Vagina (tissue), 2 donors: ENCODE measurements around the gene OXCT1. TPM values are rescaled to one million over a fixed set of nuclear protein-coding genes. Genes with fewer than 3 reads are reported as not detected.

Source experiments
- DNase-seq, 2 donors: peaks; one replicate each; pipeline ENCODE4 v3.0.0-alpha.2; 2017; ENCODE audit errors: extremely low spot score in 2 of 2
- H3K27ac ChIP-seq: fragments of 200-600 bp; sonication (generic); one replicate; pipeline ENCODE4 v1.5.1; 2019
- H3K27me3 ChIP-seq: fragments of 200-600 bp; sonication (generic); one replicate; pipeline ENCODE4 v1.5.1; 2019
- H3K36me3 ChIP-seq, 2 donors: fragments of 200-600 bp; sonication (generic); one replicate each; pipeline ENCODE4 v1.5.1; 2017 to 2019
- H3K4me1 ChIP-seq: fragments of 200-600 bp; sonication (generic); one replicate; pipeline ENCODE4 v1.5.1; 2019
- H3K4me3 ChIP-seq, 2 donors: fragments of 200-600 bp; sonication (generic); 1 replicate in 1 of 2; 2 replicates in 1 of 2; pipeline ENCODE4 v1.5.1; 2016 to 2019
- H3K9me3 ChIP-seq: fragments of 200-600 bp; sonication (generic); one replicate; pipeline ENCODE4 v1.5.1; 2019
- POLR2A ChIP-seq, 2 donors: fragments of 450-650 bp; IDR thresholded peaks; one replicate each; pipeline ENCODE4 v1.6.1; 2017; ENCODE audit warnings: antibody characterized with exemption in 2 of 2, mild to moderate bottlenecking in 2 of 2, moderate library complexity in 2 of 2
- POLR2AphosphoS5 ChIP-seq, 2 donors: sonication (generic); formaldehyde crosslinking; IDR thresholded peaks; one replicate each; pipeline ENCODE4 v1.9.0; 2017; ENCODE audit warnings: antibody characterized with exemption in 2 of 2, mild to moderate bottlenecking in 2 of 2, low read depth in 1 of 2; ENCODE audit not compliant: insufficient read depth in 1 of 2
- intact Hi-C: fragments of 100-400 bp; cut with DNase I; formaldehyde crosslinking; loops from one replicate; pipeline ENCODE4 v1.15.1; 2023
- total RNA-seq: library from RNA; depleted of rRNA; stranded (reverse); fragments of >200 nt; gene quantifications from one replicate; pipeline ENCODE4 v1.2.3, GENCODE V29; 2016
- TF ChIP-seq, protein P1 (sequence below), 3 experiments: fragments of 450-650 bp in 2 of 3; fragments of 200-600 bp in 1 of 3; sonication (generic) in 1 of 3; IDR thresholded peaks; one replicate each; pipeline ENCODE4 v1.5.1; 2017 to 2019; ENCODE audit warnings: antibody characterized with exemption in 3 of 3, mild to moderate bottlenecking in 2 of 3, moderate library complexity in 2 of 3

Gene OXCT1
- total RNA-seq, 1 donor from 2014 or later = 15.5 TPM

DNA sequence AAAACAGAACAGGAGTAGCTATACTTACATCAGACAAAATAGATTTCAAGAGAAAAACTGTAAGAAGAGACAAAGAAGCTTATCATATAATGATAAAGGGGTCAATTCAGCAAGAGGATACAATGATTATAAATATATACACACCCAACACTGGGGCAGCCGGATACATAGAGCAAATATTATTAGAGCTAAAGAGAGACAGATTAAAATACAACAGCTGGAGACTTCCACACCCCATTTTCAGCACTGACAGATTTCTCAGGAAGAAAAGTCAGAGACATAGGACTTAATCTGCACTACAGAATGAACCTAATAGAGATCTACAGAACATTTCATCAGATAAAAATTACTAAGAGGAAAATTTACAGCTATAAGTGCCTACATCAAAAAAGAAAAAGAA lies 35.7 kb downstream of the OXCT1 start:
- peaks cover 0 to 24% of the 10 kb centered on the region in 2 donors for H3K36me3 ChIP-seq
- TF ChIP-seq POLR2AphosphoS5 (IDR thresholded peaks at IDR 0.05; ENCODE audit: insufficient read depth in 1 of 2, low read depth in 1 of 2) (no peak), POLR2A (IDR thresholded peaks at IDR 0.05) (no peak)
- TF ChIP-seq, protein P1, sequence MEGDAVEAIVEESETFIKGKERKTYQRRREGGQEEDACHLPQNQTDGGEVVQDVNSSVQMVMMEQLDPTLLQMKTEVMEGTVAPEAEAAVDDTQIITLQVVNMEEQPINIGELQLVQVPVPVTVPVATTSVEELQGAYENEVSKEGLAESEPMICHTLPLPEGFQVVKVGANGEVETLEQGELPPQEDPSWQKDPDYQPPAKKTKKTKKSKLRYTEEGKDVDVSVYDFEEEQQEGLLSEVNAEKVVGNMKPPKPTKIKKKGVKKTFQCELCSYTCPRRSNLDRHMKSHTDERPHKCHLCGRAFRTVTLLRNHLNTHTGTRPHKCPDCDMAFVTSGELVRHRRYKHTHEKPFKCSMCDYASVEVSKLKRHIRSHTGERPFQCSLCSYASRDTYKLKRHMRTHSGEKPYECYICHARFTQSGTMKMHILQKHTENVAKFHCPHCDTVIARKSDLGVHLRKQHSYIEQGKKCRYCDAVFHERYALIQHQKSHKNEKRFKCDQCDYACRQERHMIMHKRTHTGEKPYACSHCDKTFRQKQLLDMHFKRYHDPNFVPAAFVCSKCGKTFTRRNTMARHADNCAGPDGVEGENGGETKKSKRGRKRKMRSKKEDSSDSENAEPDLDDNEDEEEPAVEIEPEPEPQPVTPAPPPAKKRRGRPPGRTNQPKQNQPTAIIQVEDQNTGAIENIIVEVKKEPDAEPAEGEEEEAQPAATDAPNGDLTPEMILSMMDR (IDR thresholded peaks at IDR 0.05) = no peak
- DNase-seq = no peak
- no peaks in the 10 kb centered on the region for H3K9me3 ChIP-seq
- H3K4me3 ChIP-seq = no peak overlapping the region
- intact Hi-C loops = no loop called here
- H3K4me1 ChIP-seq = peaks cover 5% of the 10 kb centered on the region
- no peaks in the 10 kb centered on the region for H3K27me3 ChIP-seq
- no peak overlapping the region for H3K27ac ChIP-seq

DNA sequence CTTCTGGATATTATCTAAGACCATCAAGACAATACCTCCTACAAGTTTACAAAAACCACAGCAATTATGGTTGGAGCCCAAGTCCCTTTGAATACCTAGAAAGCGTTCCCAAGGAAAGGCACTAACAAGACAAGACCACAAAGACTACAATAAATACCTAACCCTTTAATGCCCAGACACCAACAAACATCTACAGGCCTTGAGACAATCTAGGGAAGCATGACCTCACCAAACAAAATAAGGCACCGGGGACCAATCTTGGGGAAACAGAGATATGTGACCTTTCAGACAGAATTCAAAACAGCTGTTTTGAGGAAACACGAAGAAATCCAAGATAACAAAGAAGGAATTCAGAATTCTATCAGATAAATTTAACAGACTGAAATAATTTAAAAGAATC lies 37.8 kb downstream of the OXCT1 start:
- Histone ChIP-seq H3K36me3 (peaks cover 0 to 13% of the 10 kb centered on the region in 2 donors), H3K27me3 (no peaks in the 10 kb centered on the region), H3K9me3 (no peaks in the 10 kb centered on the region), H3K27ac (no peak overlapping the region), H3K4me1 (peaks cover 5% of the 10 kb centered on the region), H3K4me3 (no peak overlapping the region)
- intact Hi-C loops = no loop called here
- DNase-seq = no peak
- TF ChIP-seq POLR2AphosphoS5 (IDR thresholded peaks at IDR 0.05; ENCODE audit: insufficient read depth in 1 of 2, low read depth in 1 of 2) (no peak), POLR2A (IDR thresholded peaks at IDR 0.05) (no peak)
- TF ChIP-seq, protein P1 (IDR thresholded peaks at IDR 0.05) = no peak

DNA sequence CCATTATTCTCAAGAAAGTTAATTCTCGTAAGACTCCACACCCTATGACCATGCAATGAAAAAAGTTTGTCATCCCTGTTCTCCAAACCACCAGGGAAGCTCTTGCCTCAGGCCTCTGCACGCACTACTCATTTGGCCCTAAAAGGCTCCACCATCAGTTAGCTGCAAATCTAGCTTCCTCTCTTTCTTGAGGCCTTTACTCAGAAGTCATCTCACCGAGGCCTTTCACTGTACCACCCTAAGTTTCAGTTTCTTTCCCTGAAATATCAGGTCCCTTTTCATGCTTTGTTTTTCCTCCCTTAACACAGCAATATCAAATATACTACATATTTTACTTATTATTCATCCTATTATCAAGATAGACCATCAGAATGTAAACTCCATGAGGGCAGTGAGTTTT lies 39.1 kb downstream of the OXCT1 start:
- no peaks in the 10 kb centered on the region for H3K27me3 ChIP-seq
- no peak overlapping the region for H3K4me3 ChIP-seq
- TF ChIP-seq POLR2A (IDR thresholded peaks at IDR 0.05) (no peak), POLR2AphosphoS5 (IDR thresholded peaks at IDR 0.05; ENCODE audit: insufficient read depth in 1 of 2, low read depth in 1 of 2) (no peak)
- TF ChIP-seq, protein P1 (IDR thresholded peaks at IDR 0.05) = no peak
- H3K27ac ChIP-seq = no peak overlapping the region
- DNase-seq = no peak
- intact Hi-C loops = no loop called here
- peaks cover 0 to 13% of the 10 kb centered on the region in 2 donors for H3K36me3 ChIP-seq
- no peaks in the 10 kb centered on the region for H3K4me1 ChIP-seq
- no peaks in the 10 kb centered on the region for H3K9me3 ChIP-seq

DNA sequence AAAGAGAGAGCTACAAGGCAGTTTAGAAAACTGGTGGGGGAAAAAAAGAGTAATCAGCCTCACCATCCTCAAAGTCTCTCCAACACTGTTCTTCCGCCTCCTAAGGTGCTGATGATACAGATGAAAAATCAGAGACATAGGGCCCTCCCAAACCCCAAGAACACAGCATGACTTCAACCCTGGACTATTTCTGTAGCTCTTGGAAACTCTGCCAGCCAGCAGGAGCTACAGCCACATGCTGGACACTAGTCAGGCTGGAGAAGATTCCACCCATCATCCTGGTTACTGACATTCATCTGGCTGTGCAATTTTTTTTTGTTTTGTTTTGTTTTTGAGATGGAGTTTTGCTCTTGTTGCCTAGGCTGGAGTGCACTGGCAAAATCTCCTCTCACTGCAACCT lies 42.4 kb downstream of the OXCT1 start:
- Histone ChIP-seq H3K4me1 (no peaks in the 10 kb centered on the region), H3K27ac (no peak overlapping the region), H3K27me3 (no peaks in the 10 kb centered on the region), H3K9me3 (no peaks in the 10 kb centered on the region), H3K36me3 (peaks cover 0 to 8% of the 10 kb centered on the region in 2 donors), H3K4me3 (no peak overlapping the region)
- intact Hi-C loops = no loop called here
- no peak for DNase-seq
- no peak for TF ChIP-seq POLR2AphosphoS5 (IDR thresholded peaks at IDR 0.05; ENCODE audit: insufficient read depth in 1 of 2, low read depth in 1 of 2)
- TF ChIP-seq, protein P1 (IDR thresholded peaks at IDR 0.05) = no peak
- TF ChIP-seq POLR2A (IDR thresholded peaks at IDR 0.05) = no peak

DNA sequence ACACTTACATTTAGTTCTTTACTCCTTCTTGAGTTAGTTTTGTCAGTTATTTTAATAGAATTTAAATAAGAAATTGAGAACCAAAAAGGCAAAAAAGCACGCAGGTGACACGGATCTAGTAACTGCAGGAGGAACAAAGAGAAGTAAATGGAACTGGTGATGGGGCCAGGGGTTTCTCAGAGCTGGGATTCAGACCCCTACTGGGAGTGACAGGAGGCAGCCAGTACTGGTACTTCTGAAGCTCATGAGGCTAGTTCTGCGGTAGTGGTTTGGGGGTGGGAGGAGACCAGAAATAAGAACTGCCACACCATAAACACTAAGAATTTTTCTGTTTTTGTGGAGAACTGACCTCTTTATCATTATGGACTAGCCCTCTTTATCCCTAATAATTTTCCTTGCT lies 48.2 kb downstream of the OXCT1 start:
- Histone ChIP-seq H3K4me1 (no peaks in the 10 kb centered on the region), H3K27ac (no peak overlapping the region), H3K27me3 (no peaks in the 10 kb centered on the region), H3K9me3 (no peaks in the 10 kb centered on the region), H3K4me3 (no peak overlapping the region), H3K36me3 (no peaks in the 10 kb centered on the region)
- intact Hi-C loops = no loop called here
- no peak for DNase-seq
- TF ChIP-seq POLR2AphosphoS5 (IDR thresholded peaks at IDR 0.05; ENCODE audit: insufficient read depth in 1 of 2, low read depth in 1 of 2) (no peak), POLR2A (IDR thresholded peaks at IDR 0.05) (no peak)
- TF ChIP-seq, protein P1 (IDR thresholded peaks at IDR 0.05) = no peak
